ENCODE measurements around the gene RAB11B. TPM values are rescaled to one million over a fixed set of nuclear protein-coding genes. Genes with fewer than 3 reads are reported as not detected.
"Not testable (repeated sequence)": the region's sequence is repeated elsewhere in the genome, so short reads cannot be mapped to it uniquely, and the experiment has no call there.

Gene RAB11B
- 57.5 TPM for total RNA-seq

GRCh38 chr19:8389891-8390616 lies at the start of gene RAB11B:
TSS of gene RAB11B (plus strand) at chr19:8390360. CDS start at chr19:8390417, 57 bp downstream.
- peak; percentile 100 for DNase-seq (ENCODE audit: low spot score)
- ATAC-seq: peak; percentile 80

DNA sequence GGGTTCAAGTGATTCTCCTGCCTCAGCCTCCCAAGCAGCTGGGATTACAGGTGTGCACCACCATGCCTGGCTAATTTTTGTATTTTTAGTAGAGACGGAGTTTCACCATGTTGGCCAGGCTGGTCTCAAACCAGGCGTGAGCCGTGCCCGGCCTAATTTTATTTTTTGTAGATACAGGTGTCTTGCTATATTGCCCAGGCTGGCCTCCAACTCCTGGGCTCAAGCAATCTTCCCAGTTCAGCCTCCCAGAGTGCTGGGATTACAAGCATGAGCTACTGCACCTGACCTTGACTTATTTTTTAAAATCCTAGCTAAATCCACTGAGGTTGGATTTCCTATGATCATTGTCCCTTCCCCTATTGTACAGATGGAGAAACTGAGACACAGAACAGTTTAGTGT lies 48.7 kb upstream of the RAB11B start:
- not testable (repeated sequence) for ATAC-seq; DNase-seq (ENCODE audit: low spot score)

DNA sequence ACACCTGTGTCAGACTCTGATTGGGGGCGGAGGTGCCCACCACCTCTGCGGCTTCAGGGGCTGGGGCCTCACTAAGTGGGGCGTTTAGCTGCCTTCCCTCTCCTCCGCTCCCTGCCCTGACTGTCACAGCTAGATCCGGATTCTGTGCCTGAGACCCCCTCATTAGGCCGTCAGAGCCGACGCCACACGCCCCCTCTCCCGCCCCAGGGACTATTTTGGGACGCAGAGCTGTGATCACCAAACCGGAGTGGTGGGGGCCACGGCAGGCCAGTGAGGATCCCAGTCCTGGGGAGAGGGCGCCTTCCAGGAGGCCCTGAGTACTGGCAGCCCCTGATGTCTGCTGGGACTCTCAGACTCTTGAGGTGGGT lies 47.9 kb upstream of the RAB11B start:
- ATAC-seq: no peak

GRCh38 chr19:8342684-8343482 lies 47.3 kb upstream of the RAB11B start, which contains the start of gene KANK3:
TSS of gene KANK3 (minus strand) at chr19:8343262. CDS start at chr19:8337828, 5,434 bp downstream.
- peak; percentile 99 for DNase-seq (ENCODE audit: low spot score)
- peak; percentile 98 for ATAC-seq

More for the DNA sequence above, 47.9 kb upstream of the RAB11B start:
- DNase-seq (ENCODE audit: low spot score): no peak

DNA sequence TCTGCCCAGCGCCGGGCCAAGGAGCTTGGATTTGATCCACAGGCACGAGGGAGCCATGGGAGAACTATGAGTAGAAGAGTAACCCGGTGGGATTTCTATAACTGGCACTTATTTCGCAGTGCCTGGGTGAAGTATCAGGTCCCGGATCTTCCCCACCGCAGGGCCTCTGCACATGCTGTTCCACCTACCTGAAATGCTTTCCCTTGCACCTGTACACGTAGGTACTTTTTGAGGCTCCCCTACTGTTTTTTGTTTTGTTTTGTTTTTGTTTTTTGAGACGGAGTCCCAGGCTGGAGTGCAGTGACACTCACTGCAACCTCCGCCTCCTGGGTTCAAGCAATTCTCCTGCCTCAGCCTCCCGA lies 46.7 kb upstream of the RAB11B start:
- no peak for DNase-seq (ENCODE audit: low spot score)
- ATAC-seq: no peak

DNA sequence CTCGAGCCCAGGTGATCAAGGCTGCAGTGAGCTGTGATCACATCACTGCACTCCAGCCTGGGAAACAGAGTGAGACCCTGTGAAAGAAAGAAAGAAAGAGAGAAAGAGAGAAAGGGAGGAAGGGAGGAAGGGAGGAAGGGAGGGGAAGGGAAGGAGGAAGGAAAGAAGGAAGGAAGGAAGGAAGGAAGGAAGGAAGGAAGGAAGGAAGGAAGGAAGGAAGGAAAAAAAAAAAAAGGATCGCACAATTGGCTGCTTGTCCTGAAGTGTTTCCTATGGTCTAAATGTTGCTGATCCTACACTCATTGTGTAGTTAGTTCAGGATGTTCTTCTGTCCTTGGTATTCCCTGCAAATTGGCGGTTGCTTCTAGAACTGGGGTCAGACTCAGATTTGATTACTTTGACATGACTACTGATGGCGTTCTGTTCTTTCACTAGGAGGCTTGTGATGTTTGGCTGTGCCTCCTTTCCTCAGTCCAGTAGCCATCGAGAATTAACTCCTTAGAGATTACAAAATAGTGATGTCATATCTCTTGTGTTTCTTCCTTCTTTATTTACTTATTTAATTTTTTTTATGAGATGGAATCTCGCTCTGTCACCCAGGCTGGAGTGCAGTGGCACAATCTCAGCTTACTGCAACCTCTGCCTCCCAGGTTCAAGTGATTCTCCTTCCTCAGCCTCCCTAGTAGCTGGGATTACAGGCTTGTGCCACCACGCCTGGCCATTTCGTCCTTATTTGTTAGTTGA lies 40.4 kb upstream of the RAB11B start:
- not testable (repeated sequence) for DNase-seq (ENCODE audit: low spot score); ATAC-seq

DNA sequence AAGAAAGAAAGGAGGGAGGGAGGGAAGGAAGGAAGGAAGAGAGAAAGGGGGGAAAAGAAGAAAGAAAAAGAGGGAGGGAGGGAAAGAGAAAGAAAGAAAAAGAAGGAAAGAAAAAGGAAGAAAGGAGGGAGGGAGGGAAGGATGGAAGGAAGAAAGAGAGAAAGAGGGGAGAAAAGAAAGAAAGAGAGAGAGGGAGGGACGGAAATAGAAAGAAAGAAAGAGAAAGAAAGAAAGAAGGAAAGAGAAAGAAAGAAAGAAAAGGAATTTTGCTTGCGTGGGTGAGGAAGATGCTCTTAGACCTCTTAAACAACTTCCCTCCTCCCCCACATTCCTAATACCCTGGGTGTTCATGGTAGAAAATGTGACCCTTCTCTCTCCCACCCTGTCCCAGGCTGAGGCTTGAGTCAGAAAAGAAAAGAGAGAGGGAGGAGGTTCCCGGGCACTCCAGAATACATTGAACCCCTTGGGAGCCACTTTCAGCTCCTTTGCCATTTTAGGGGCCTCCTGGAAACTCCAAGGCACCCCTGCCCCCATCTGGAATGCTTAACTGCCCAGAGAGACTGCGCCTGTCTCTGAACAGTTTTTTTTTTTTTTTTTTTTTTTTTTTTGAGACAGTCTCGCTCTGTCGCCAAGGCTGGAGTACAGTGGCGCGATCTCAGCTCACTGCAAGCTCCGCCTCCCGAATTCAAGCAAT lies 37.9 kb upstream of the RAB11B start:
- ATAC-seq (no peak), DNase-seq (ENCODE audit: low spot score) (no peak)

DNA sequence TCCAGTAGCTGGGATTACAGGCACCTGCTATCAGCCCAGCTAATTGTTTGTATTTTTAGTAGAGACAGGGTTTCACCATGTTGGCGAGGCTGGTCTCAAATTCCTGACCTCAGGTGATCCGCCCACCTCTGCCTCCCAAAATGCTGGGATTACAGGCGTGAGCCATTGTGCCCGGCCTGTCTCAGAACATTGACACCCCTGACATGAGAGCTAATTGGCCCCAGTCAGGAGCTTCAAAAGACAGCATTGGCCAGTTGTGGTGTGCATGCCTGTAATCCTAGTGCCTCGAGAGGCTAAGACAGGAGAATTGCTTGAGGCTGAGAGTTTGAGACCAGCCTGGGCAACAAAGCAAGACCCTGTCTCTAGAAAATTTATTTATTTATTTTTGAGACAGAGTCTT lies 37.3 kb upstream of the RAB11B start:
- DNase-seq (ENCODE audit: low spot score): not testable (repeated sequence)

DNA sequence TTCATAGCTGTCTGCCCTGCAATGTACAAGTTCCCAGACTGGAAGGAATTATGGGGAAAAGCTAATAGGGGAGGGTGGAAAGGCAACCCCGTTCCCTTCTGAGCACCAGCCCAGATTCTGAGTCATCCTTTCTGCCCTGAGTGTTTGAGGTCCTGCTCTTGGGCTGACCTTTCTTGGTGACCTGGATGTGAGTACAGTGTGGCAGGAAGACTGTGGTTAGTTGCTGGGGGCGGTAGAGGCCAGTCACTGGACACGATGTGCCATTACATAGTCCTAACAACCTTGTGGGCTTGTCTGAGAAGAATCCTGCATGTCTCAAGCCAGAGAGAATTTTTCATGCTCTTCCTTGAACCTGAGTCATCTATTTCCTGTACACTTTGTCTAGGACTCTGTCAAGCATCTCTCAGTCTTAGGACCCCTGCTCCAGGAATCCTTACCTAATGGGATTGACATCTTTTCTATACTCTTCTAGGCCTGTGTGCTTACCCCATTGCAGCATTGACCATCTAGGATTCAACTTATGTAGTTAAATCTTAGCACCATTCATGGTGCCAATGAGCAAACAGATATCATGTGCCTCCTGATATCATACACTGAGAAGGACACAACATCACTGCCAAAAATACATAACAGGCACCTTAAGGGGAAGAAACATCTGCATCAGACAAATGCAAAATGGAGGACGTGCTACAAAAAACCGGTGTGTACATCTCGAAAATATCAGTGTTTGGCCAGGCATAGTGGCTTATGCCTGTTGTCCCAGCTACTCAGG lies 34.3 kb upstream of the RAB11B start:
- peak; percentile 57 for DNase-seq (ENCODE audit: low spot score)
- peak; percentile 47 for ATAC-seq

More for the DNA sequence above, 37.3 kb upstream of the RAB11B start:
- ATAC-seq: not testable (repeated sequence)

DNA sequence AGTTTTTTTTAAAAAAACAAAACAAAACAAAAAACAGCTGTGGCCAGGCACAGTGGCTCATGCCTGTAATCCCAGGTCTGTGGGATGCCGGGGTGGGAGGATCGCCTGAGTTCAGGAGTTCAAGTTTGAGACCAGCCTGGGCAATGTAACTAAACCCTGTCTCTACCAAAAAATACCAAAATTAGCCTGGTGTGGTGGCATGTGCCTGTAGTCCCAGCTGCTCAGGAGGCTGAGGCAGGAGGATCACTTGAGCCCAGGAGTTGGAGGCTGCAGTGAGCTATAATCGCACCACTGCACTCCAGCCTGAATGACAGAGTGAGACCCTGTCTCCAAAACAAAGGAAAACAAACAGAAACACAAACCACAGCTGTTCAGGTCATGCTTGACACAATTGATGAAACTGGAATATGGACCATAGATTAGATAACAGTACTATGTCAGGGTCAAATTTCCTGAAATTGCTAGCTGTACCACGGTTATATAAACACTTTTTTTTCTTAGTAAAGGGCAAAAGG lies 33.1 kb upstream of the RAB11B start:
- peak; percentile 14 for ATAC-seq
- no peak for DNase-seq (ENCODE audit: low spot score)

DNA sequence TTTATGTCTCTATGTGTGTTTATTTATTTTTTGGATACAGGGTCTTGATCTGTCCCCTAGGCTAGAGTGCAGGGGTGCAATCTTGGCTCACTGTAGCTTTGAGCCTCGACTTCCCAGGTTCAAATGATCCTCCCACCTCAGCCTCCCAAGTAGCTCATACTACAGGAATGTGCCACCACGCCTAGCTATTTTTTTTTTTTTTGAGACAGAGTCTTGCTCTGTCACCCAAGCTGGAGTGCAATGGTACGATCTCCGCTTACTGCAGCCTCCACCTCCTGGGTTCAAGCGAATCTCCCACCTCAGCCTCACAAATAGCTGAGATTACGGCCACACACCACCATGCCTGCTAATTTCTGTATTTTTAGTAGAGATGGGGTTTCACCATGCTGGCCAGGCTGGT lies 31.2 kb upstream of the RAB11B start:
- ATAC-seq: no peak
- no peak for DNase-seq (ENCODE audit: low spot score)

- ATAC-seq (no peak), DNase-seq (ENCODE audit: low spot score) (no peak)
Measured at GRCh38 chr19:8360196-8360595, 30.0 kb upstream of the RAB11B start.

DNA sequence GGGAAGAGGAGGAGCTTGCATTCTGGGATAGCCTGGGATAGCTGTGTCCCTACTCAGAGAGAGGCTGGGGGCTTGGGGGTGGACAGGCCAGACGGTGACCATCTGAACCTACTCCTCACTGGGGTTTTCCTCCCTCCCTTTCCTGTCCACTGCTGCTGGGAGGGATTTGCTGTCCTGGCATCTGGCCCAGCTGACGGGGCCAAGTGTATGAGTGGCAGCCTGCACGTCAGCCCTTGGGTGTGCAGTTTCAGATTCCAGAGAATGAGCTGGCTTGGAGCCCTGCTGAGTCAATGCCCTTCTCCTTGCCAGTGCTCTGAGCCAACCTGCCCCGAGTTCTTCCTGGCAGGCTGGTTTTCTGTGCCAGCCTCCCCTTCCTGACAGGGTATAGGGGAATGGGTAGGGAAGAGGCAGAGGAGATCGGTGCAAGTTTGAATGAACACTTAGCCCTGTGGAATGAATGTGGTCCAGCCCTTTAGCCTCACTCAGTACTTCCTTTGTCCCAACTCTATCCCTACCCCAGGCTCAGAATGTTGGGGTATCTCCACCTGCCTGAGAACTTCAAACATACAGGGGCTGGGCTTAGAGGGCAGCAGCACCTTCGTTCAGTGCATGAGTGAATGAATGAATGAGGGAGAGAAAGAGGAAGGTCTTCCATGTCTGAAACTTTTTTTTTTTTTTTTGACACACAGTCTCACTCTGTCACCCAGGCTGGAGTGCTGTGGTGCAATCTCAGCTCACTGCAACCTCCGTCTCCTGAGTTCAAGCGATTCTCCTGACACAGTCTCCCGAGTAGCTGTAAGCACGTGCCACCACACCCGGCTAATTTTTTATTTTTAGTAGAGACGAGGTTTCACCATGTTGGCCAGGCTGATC lies 28.0 kb upstream of the RAB11B start:
- DNase-seq (ENCODE audit: low spot score) (peak; percentile 98), ATAC-seq (peak; percentile 61)

GRCh38 chr19:8363803-8364771 lies 26.1 kb upstream of the RAB11B start, which contains the start of gene ANGPTL4:
TSS of gene ANGPTL4 (plus strand) at chr19:8364155. CDS start at chr19:8364322, 167 bp downstream.
- peak; percentile 89 for DNase-seq (ENCODE audit: low spot score)
- peak; percentile 66 for ATAC-seq

- ATAC-seq (no peak), DNase-seq (ENCODE audit: low spot score) (peak; percentile 51)
Measured at GRCh38 chr19:8366121-8366581, 24.0 kb upstream of the RAB11B start.

GRCh38 chr19:8366961-8367326 lies 23.2 kb upstream of the RAB11B start:
- DNase-seq (ENCODE audit: low spot score) (no peak), ATAC-seq (peak; percentile 3)

DNA sequence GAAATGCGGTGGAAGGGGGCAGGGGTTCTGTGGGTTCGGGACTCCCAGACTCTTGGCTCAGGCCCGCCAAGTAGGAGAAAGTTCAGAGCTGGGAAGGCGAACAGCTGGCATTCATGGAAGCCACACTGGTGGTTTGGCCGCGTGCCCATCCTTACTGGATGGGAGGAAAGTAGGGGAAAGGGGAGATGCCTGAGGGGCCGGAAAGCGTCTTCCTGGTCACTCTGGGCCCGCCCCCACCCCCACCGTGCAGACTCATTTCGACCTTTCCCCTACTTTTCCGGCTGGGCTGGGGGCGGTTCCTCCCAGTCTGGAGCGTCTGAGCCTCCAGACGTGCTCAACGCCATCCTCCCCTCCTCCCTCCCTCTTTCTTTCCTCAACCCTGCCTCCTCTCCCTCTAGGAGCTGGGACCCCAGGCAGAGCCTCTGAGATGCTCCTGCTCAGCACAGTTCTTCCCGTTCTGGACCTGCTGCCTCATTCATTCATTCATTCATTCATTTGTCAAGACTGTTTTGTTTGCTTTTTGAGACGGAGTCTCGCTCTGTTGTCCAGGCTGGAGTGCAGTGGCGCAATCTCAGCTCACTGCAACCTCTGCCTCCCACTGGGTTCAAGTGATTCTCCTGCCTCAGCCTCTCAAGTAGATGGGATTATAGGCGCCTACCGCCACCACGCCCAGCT lies 22.7 kb upstream of the RAB11B start:
- ATAC-seq: peak; percentile 40
- peak; percentile 91 for DNase-seq (ENCODE audit: low spot score)

Data from left lobe of liver (tissue), 2 donors.